SK-N-SH (cell line): Measurements from ENCODE around the gene MTFP1. TPM values are rescaled to one million over a fixed set of nuclear protein-coding genes. Genes with fewer than 3 reads are reported as not detected.

Experiments used
- CTCF ChIA-PET: fragments of 300-600, 350-600 bp; formaldehyde crosslinking; extraction: SDS; loops from one replicate; lab custom pipeline; 2021; lab: Yijun Ruan, JAX
- POLR2A ChIA-PET: fragments of 350-600 bp; sonication (Branson Sonifier 250); formaldehyde crosslinking; extraction: SDS; loops from one replicate; lab custom pipeline; 2020; ENCODE audit warnings: antibody characterized with exemption, inconsistent platforms; lab: Yijun Ruan, JAX
- DNase-seq: peaks from one replicate; pipeline ENCODE4 v3.0.0; 2012
- H2AFZ ChIP-seq: fragments of 200-600 bp; sonication (generic); 2 replicates; pipeline ENCODE4 v1.8.1; 2016; ENCODE audit warnings: antibody characterized with exemption, mild to moderate bottlenecking, low read depth
- H3F3A ChIP-seq: fragments of 200-600 bp; sonication (generic); replicated peaks from 2 replicates; pipeline ENCODE3; 2016; ENCODE audit warnings: antibody characterized with exemption, mild to moderate bottlenecking; ENCODE audit not compliant: insufficient read depth
- H3K27ac ChIP-seq, 2 experiments: fragments of 200-500 bp in 1 of 2; fragments of 200-600 bp in 1 of 2; sonication (Bioruptor generic) in 1 of 2; sonication (generic), shearing (Covaris generic) in 1 of 2; 2 replicates each; pipeline versions ENCODE4 v1.5.1 to v1.6.1; 2014 to 2016; ENCODE audit warnings: low read depth in 2 of 2, inconsistent platforms in 1 of 2, low read length in 1 of 2, mild to moderate bottlenecking in 1 of 2, mixed read lengths in 1 of 2
- H3K27me3 ChIP-seq: fragments of 200-600 bp; sonication (generic), shearing (Covaris generic); 2 replicates; pipeline ENCODE4 v1.6.1; 2016; ENCODE audit warnings: mixed run types; ENCODE audit not compliant: insufficient read depth
- H3K36me3 ChIP-seq, 2 experiments: fragments of 200-500 bp in 1 of 2; fragments of 200-600 bp in 1 of 2; sonication (Bioruptor generic) in 1 of 2; sonication (generic) in 1 of 2; replicated peaks in 1 of 2; 2 replicates each; pipeline versions ENCODE3 to v1.5.1; 2014 to 2016; ENCODE audit warnings: low read length in 1 of 2, mild to moderate bottlenecking in 1 of 2; ENCODE audit not compliant: insufficient read depth in 2 of 2, control insufficient read depth in 1 of 2
- H3K4me1 ChIP-seq, 2 experiments: fragments of 200-500 bp in 1 of 2; fragments of 200-600 bp in 1 of 2; sonication (Bioruptor generic) in 1 of 2; sonication (generic), shearing (Covaris generic) in 1 of 2; 2 replicates each; pipeline versions ENCODE4 v1.5.1 to v1.6.1; 2014 to 2016; ENCODE audit warnings: low read depth in 1 of 2, low read length in 1 of 2, mixed run types in 1 of 2; ENCODE audit not compliant: insufficient read depth in 2 of 2, control insufficient read depth in 1 of 2
- H3K4me2 ChIP-seq: fragments of 200-600 bp; sonication (generic), shearing (Covaris generic); 2 replicates; pipeline ENCODE4 v1.6.1; 2017; ENCODE audit warnings: mixed run types
- H3K4me3 ChIP-seq, 2 experiments: fragments of 200-500 bp in 1 of 2; fragments of 200-600 bp in 1 of 2; sonication (Bioruptor generic) in 1 of 2; sonication (generic), shearing (Covaris generic) in 1 of 2; 2 replicates each; pipeline versions ENCODE4 v1.5.1 to v1.8.1; 2014 to 2016; ENCODE audit warnings: low read depth in 2 of 2, inconsistent platforms in 1 of 2, low read length in 1 of 2, mild to moderate bottlenecking in 1 of 2, mixed read lengths in 1 of 2, moderate library complexity in 1 of 2
- H3K79me2 ChIP-seq: fragments of 200-600 bp; sonication (generic); 2 replicates; pipeline ENCODE4 v1.8.1; 2017; ENCODE audit warnings: mild to moderate bottlenecking; ENCODE audit not compliant: insufficient read depth
- H3K9ac ChIP-seq: fragments of 200-600 bp; sonication (generic); 2 replicates; pipeline ENCODE4 v1.6.1; 2017; ENCODE audit warnings: mixed run types
- H3K9me2 ChIP-seq: fragments of 200-600 bp; sonication (generic); 2 replicates; pipeline ENCODE4 v1.6.1; 2017; ENCODE audit warnings: mixed run types
- H3K9me3 ChIP-seq: fragments of 200-600 bp; sonication (generic); 2 replicates; pipeline ENCODE4 v1.6.1; 2017; ENCODE audit warnings: mixed run types, mild to moderate bottlenecking, moderate library complexity
- H4K20me1 ChIP-seq: fragments of 200-600 bp; sonication (generic); 2 replicates; pipeline ENCODE4 v1.6.1; 2017; ENCODE audit warnings: mild to moderate bottlenecking, mixed run types; ENCODE audit not compliant: insufficient read depth
- CHD2 ChIP-seq: fragments of 150-350 bp; IDR thresholded peaks from 2 replicates; pipeline ENCODE4 v1.6.1; 2018; ENCODE audit warnings: low read length; ENCODE audit not compliant: partially characterized antibody
- ELF1 ChIP-seq: IDR thresholded peaks from 2 replicates; pipeline ENCODE4 v1.4.0; 2012
- FOSL2 ChIP-seq: IDR thresholded peaks from 2 replicates; pipeline ENCODE4 v1.4.0; 2012; ENCODE audit warnings: low read depth, mild to moderate bottlenecking, moderate library complexity, borderline replicate concordance
- FOXJ3 ChIP-seq: sonication (generic); formaldehyde crosslinking; IDR thresholded peaks from 2 replicates; pipeline ENCODE4 v1.5.1; 2020; ENCODE audit warnings: mild to moderate bottlenecking, missing genetic modification reagents
- FOXM1 ChIP-seq: IDR thresholded peaks from 2 replicates; pipeline ENCODE4 v1.4.0; 2012; ENCODE audit warnings: low read depth, mild to moderate bottlenecking
- GABPA ChIP-seq: IDR thresholded peaks from 2 replicates; pipeline ENCODE4 v1.4.0; 2012; ENCODE audit warnings: low read depth, mild to moderate bottlenecking
- NFIC ChIP-seq: IDR thresholded peaks from 2 replicates; pipeline ENCODE4 v1.4.0; 2012; ENCODE audit warnings: borderline replicate concordance
- NRF1 ChIP-seq: IDR thresholded peaks from 2 replicates; pipeline ENCODE4 v1.6.1; 2012; ENCODE audit warnings: low read depth, mild to moderate bottlenecking, low read length
- RCOR1 ChIP-seq: fragments of 150-350 bp; IDR thresholded peaks from 2 replicates; pipeline ENCODE4 v1.6.1; 2017; ENCODE audit warnings: antibody characterized with exemption, low read length
- RXRA ChIP-seq: IDR thresholded peaks from 2 replicates; pipeline ENCODE4 v1.4.0; 2012; ENCODE audit warnings: low read depth, mild to moderate bottlenecking, borderline replicate concordance
- TEAD4 ChIP-seq: IDR thresholded peaks from 2 replicates; pipeline ENCODE4 v1.4.0; 2012; ENCODE audit warnings: mild to moderate bottlenecking, borderline replicate concordance; ENCODE audit not compliant: insufficient read depth
- YY1 ChIP-seq: IDR thresholded peaks from 2 replicates; pipeline ENCODE4 v1.4.0; 2012; ENCODE audit warnings: low read depth, mild to moderate bottlenecking
- WGBS: methylation state at CpG from one replicate; pipeline ENCODE4 v1.1.6; 2017; ENCODE audit warnings: low lambda C conversion rate; 5-methylcytosine and 5-hydroxymethylcytosine counted together
- polyA plus RNA-seq, 3 experiments: library from polyadenylated mRNA; depleted of rRNA; stranded (reverse); fragments of >200 nt; gene quantifications; 2 replicates each; pipeline ENCODE4 v1.2.3, GENCODE V29; 2012
- TF ChIP-seq, protein P1 (sequence below): IDR thresholded peaks from 2 replicates; pipeline ENCODE4 v1.4.0; 2012; ENCODE audit warnings: low read depth, borderline replicate concordance
- TF ChIP-seq, protein P2 (sequence below): fragments of 150-350 bp; IDR thresholded peaks from 2 replicates; pipeline ENCODE4 v1.6.1; 2016; ENCODE audit warnings: mild to moderate bottlenecking, low read depth, low read length
- TF ChIP-seq, protein P3 (sequence below): fragments of 150-350 bp; IDR thresholded peaks from 2 replicates; pipeline ENCODE4 v1.6.1; 2017; ENCODE audit warnings: antibody characterized with exemption, low read length, low read depth, borderline replicate concordance
- TF ChIP-seq, protein P4 (sequence below): IDR thresholded peaks from 2 replicates; pipeline ENCODE4 v1.6.1; 2012; ENCODE audit warnings: mild to moderate bottlenecking, low read depth, low read length, moderate library complexity

Gene MTFP1
- polyA plus RNA-seq, 1 of the 3 experiments (the other 2 are of a cell fraction): 18.9 TPM

DNA sequence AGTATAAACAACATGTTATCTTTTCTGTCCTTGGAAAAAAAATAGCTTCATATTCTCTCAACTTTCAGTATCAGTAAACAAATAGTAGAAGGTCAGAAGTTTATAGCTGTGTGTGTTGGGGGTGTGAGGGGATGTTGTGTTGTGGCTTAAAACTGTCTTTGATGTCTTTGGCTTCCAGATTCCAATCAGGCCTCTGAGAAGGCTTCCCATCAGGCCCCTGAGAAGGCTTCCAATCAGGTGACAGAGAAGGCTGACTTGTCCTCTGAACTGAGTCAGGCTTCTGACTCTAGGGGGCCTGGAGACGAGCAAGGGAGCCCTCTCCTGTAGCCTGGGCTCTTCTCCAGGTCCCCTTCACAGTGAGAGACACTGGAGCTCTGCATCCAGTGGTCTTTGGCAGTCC is 9.3 kb downstream of the MTFP1 start:
- Histone ChIP-seq H3K4me2 (no peak overlapping the region), H3K27me3 (no peaks in the 10 kb centered on the region), H3K4me3 (no peak overlapping the region), H3K9me3 (no peaks in the 10 kb centered on the region), H3F3A (no peaks in the 10 kb centered on the region), H3K9me2 (no peaks in the 10 kb centered on the region), H2AFZ (no peak overlapping the region), H3K9ac (no peak overlapping the region), H3K4me1 (no peaks in the 10 kb centered on the region; a peak in 2 of 4 replicates), H4K20me1 (no peaks in the 10 kb centered on the region), H3K79me2 (no peaks in the 10 kb centered on the region), H3K27ac (no peak overlapping the region), H3K36me3 (no peaks in the 10 kb centered on the region)
- ChIA-PET POLR2A (no interaction called here), CTCF (interaction anchor here (0.7 to 2.9 kb wide), 3 partner anchors 9 to 11 kb away, joined by 4 to 14 read pairs (median 4); partner anchors contain the start of gene MTFP1)
- WGBS: 20% methylated on average over 1 of the region's 1 CpG
- TF ChIP-seq ELF1 (no peak), CHD2 (no peak), TEAD4 (no peak), RCOR1 (no peak), NRF1 (no peak), FOXM1 (no peak)
- TF ChIP-seq, protein P1, sequence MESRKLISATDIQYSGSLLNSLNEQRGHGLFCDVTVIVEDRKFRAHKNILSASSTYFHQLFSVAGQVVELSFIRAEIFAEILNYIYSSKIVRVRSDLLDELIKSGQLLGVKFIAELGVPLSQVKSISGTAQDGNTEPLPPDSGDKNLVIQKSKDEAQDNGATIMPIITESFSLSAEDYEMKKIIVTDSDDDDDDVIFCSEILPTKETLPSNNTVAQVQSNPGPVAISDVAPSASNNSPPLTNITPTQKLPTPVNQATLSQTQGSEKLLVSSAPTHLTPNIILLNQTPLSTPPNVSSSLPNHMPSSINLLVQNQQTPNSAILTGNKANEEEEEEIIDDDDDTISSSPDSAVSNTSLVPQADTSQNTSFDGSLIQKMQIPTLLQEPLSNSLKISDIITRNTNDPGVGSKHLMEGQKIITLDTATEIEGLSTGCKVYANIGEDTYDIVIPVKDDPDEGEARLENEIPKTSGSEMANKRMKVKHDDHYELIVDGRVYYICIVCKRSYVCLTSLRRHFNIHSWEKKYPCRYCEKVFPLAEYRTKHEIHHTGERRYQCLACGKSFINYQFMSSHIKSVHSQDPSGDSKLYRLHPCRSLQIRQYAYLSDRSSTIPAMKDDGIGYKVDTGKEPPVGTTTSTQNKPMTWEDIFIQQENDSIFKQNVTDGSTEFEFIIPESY: no peak
- TF ChIP-seq, protein P2, sequence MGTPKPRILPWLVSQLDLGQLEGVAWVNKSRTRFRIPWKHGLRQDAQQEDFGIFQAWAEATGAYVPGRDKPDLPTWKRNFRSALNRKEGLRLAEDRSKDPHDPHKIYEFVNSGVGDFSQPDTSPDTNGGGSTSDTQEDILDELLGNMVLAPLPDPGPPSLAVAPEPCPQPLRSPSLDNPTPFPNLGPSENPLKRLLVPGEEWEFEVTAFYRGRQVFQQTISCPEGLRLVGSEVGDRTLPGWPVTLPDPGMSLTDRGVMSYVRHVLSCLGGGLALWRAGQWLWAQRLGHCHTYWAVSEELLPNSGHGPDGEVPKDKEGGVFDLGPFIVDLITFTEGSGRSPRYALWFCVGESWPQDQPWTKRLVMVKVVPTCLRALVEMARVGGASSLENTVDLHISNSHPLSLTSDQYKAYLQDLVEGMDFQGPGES: no peak
- DNase-seq: no peak

DNA sequence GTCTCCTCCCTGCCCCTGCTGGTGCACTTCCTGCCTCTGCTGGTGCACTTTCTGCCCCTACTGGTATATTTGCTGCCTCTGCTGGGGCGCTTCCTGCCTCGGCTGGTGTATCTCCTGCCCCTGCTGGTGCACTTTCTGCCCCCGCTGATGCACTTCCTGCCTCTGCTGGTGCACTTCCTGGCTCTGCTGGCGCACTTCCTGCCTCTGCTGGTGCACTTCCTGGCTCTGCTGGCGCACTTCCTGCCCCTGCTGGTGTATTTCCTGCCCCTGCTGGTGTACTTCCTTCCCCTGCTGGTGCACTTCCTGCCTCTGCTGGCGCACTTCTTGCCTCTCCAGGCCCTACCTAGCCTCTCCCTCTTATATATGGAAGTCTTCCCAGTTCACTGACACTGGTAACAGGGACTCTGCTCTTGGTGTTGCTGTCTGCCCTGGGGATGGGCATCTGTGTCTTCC is 10.1 kb downstream of the MTFP1 start:
- TF ChIP-seq GABPA (peak; percentile 78), FOXM1 (no peak), ELF1 (peak; percentile 52; the same call in 1 of the 2 replicates), RXRA (no peak), CHD2 (no peak), FOSL2 (no peak), TEAD4 (no peak), YY1 (no peak), FOXJ3 (CRISPR knock-in tag) (no peak), NFIC (no peak)
- TF ChIP-seq, protein P3, sequence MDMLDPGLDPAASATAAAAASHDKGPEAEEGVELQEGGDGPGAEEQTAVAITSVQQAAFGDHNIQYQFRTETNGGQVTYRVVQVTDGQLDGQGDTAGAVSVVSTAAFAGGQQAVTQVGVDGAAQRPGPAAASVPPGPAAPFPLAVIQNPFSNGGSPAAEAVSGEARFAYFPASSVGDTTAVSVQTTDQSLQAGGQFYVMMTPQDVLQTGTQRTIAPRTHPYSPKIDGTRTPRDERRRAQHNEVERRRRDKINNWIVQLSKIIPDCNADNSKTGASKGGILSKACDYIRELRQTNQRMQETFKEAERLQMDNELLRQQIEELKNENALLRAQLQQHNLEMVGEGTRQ: no peak
- TF ChIP-seq, protein P4, sequence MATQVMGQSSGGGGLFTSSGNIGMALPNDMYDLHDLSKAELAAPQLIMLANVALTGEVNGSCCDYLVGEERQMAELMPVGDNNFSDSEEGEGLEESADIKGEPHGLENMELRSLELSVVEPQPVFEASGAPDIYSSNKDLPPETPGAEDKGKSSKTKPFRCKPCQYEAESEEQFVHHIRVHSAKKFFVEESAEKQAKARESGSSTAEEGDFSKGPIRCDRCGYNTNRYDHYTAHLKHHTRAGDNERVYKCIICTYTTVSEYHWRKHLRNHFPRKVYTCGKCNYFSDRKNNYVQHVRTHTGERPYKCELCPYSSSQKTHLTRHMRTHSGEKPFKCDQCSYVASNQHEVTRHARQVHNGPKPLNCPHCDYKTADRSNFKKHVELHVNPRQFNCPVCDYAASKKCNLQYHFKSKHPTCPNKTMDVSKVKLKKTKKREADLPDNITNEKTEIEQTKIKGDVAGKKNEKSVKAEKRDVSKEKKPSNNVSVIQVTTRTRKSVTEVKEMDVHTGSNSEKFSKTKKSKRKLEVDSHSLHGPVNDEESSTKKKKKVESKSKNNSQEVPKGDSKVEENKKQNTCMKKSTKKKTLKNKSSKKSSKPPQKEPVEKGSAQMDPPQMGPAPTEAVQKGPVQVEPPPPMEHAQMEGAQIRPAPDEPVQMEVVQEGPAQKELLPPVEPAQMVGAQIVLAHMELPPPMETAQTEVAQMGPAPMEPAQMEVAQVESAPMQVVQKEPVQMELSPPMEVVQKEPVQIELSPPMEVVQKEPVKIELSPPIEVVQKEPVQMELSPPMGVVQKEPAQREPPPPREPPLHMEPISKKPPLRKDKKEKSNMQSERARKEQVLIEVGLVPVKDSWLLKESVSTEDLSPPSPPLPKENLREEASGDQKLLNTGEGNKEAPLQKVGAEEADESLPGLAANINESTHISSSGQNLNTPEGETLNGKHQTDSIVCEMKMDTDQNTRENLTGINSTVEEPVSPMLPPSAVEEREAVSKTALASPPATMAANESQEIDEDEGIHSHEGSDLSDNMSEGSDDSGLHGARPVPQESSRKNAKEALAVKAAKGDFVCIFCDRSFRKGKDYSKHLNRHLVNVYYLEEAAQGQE: no peak

More for the DNA sequence above, 10.1 kb downstream of the MTFP1 start:
- Histone ChIP-seq H3K36me3 (no peaks in the 10 kb centered on the region), H3K4me3 (no peak overlapping the region), H3K4me1 (no peaks in the 10 kb centered on the region; a peak in 2 of 4 replicates), H2AFZ (no peak overlapping the region), H3K9ac (no peak overlapping the region), H3K4me2 (no peak overlapping the region), H3K79me2 (no peaks in the 10 kb centered on the region), H3F3A (no peaks in the 10 kb centered on the region), H3K9me3 (no peaks in the 10 kb centered on the region), H3K27me3 (no peaks in the 10 kb centered on the region), H4K20me1 (no peaks in the 10 kb centered on the region), H3K9me2 (no peaks in the 10 kb centered on the region), H3K27ac (no peak overlapping the region)
- POLR2A ChIA-PET: no interaction called here
- CTCF ChIA-PET: interaction anchor here (0.9 to 1.5 kb wide), 3 partner anchors 10 to 12 kb away, joined by 3 to 4 read pairs (median 3); partner anchors contain the start of gene MTFP1
- DNase-seq: no peak
- WGBS: 86% methylated on average over 5 of the region's 6 CpGs
